PC-9 (cell line): ENCODE data around the gene PLXND1. TPM values are rescaled to one million over a fixed set of nuclear protein-coding genes. Genes with fewer than 3 reads are reported as not detected.

Experiments
- BruUV-seq: library from RNA; stranded (reverse); fragments of 400-500 nt; replicated peaks from 2 replicates; lab custom pipeline; 2021; lab: Mats Ljungman, UMichigan
- CTCF ChIA-PET: fragments of 300-600 bp; sonication (Branson Sonifier 250); formaldehyde crosslinking; loops from one replicate; lab custom pipeline; 2022; ENCODE audit warnings: antibody characterized with exemption; lab: Charles Lee
- POLR2A ChIA-PET: fragments of 300-600 bp; sonication (Branson Sonifier 250); formaldehyde crosslinking; loops from one replicate; lab custom pipeline; 2022; ENCODE audit warnings: antibody characterized with exemption; ENCODE audit not compliant: unreplicated experiment; lab: Charles Lee
- DNase-seq, 2 experiments: peaks; one replicate each; pipeline versions ENCODE4 v3.0.0 to v3.0.0-alpha.2; 2015 to 2022; ENCODE audit warnings: mixed read lengths in 1 of 2
- H2AFZ ChIP-seq: fragments of 200-600 bp; sonication (generic); 2 replicates; pipeline ENCODE4 v1.8.1; 2017; ENCODE audit warnings: antibody characterized with exemption
- H3F3A ChIP-seq: fragments of 200-600 bp; sonication (generic); 2 replicates; pipeline ENCODE4 v1.8.1; 2017; ENCODE audit warnings: antibody characterized with exemption, mild to moderate bottlenecking, low read depth; ENCODE audit not compliant: insufficient read depth
- H3K27ac ChIP-seq: fragments of 200-600 bp; sonication (generic); 2 replicates; pipeline ENCODE4 v1.6.1; 2016; ENCODE audit warnings: mixed run types
- H3K27me3 ChIP-seq: fragments of 200-600 bp; sonication (generic); 2 replicates; pipeline ENCODE4 v1.6.1; 2016; ENCODE audit warnings: low read depth, mixed run types; ENCODE audit not compliant: insufficient read depth
- H3K36me3 ChIP-seq: fragments of 200-600 bp; sonication (generic); 2 replicates; pipeline ENCODE4 v1.6.1; 2016; ENCODE audit warnings: low read depth, mixed run types
- H3K4me1 ChIP-seq: fragments of 200-600 bp; sonication (generic); replicated peaks from 2 replicates; pipeline ENCODE4 v1.6.1; 2016; ENCODE audit warnings: mixed run types; ENCODE audit not compliant: insufficient read depth
- H3K4me2 ChIP-seq: fragments of 200-600 bp; sonication (generic); 2 replicates; pipeline ENCODE4 v1.6.1; 2017; ENCODE audit warnings: mixed run types
- H3K4me3 ChIP-seq: fragments of 200-600 bp; sonication (generic); 2 replicates; pipeline ENCODE4 v1.6.1; 2016; ENCODE audit warnings: mixed run types
- H3K79me2 ChIP-seq: fragments of 200-600 bp; sonication (generic); 2 replicates; pipeline ENCODE4 v1.6.1; 2017; ENCODE audit warnings: low read depth, mixed run types
- H3K9me2 ChIP-seq: fragments of 200-600 bp; sonication (generic); 2 replicates; pipeline ENCODE4 v1.8.1; 2017; ENCODE audit warnings: mild to moderate bottlenecking; ENCODE audit not compliant: insufficient read depth
- H3K9me3 ChIP-seq: fragments of 200-600 bp; sonication (generic); 2 replicates; pipeline ENCODE4 v1.8.1; 2016; ENCODE audit warnings: low read depth; ENCODE audit not compliant: insufficient read depth
- H4K20me1 ChIP-seq: fragments of 200-600 bp; sonication (generic); 2 replicates; pipeline ENCODE4 v1.8.1; 2017; ENCODE audit not compliant: insufficient read depth
- EZH2 ChIP-seq: fragments of 200-600 bp; sonication (generic); IDR thresholded peaks from 2 replicates; pipeline ENCODE4 v1.8.0; 2017; ENCODE audit warnings: antibody characterized with exemption, low read depth
- intact Hi-C: fragments of 100-400 bp; cut with micrococcal nuclease; formaldehyde crosslinking; loops from one replicate; pipeline ENCODE4 v1.10.0; 2022; ENCODE audit not compliant: unreplicated experiment
- total RNA-seq: library from RNA; stranded (reverse); gene quantifications from 2 replicates; pipeline ENCODE4 v1.2.3, GENCODE V29; 2021
- TF ChIP-seq, protein P1 (sequence below): fragments of 200-600 bp; sonication (generic); conservative IDR thresholded peaks from 2 replicates; pipeline ENCODE4 v1.6.1; 2017; ENCODE audit warnings: mixed run types, antibody characterized with exemption, mild to moderate bottlenecking, moderate library complexity

Gene PLXND1
- total RNA-seq, 1 experiment from 2014 or later: 44.4 TPM

DNA sequence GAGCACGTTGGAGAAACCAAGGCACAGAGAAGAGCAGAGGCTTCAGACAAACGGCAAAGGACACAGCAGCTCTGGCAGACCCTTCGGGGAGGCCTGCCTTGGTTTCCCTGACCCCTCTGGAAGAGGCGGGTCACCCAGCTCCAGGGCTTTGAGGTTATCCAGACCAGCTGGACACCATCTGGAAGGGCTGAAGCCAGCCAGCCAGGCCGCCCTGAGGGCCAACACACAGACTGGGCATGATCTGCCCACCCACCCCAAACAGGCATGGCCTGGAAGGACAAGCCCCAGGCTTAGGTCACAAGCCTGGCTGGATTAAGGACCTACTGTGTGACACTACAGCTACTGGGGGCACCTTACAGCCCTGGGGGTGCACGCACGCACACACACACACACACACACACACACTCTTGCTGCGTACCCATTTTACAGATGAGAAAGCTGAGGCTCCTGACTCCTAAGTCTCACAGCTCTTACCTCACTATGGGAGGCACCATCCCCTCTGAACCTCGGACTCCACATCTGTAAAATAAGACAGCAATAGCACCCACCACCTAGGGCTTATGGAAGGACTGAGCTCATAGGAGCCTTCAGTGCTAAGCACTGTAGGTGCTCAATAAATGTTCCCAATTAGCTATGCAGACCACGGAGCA, 10.8 kb downstream of the PLXND1 start:
- intact Hi-C loops: no loop called here
- no TSS peak for BruUV-seq
- H3K4me1 ChIP-seq: no peaks in the 10 kb centered on the region
- no peaks in the 10 kb centered on the region for H3K79me2 ChIP-seq
- H3K9me2 ChIP-seq: no peaks in the 10 kb centered on the region
- no peak for DNase-seq
- no peaks in the 10 kb centered on the region for H3K9me3 ChIP-seq
- H3K4me3 ChIP-seq: no peak overlapping the region
- no peak overlapping the region for H3K4me2 ChIP-seq
- H4K20me1 ChIP-seq: no peaks in the 10 kb centered on the region
- no peak overlapping the region for H2AFZ ChIP-seq
- H3F3A ChIP-seq: no peaks in the 10 kb centered on the region; the same call in none of the 2 replicates
- TF ChIP-seq, protein P1, sequence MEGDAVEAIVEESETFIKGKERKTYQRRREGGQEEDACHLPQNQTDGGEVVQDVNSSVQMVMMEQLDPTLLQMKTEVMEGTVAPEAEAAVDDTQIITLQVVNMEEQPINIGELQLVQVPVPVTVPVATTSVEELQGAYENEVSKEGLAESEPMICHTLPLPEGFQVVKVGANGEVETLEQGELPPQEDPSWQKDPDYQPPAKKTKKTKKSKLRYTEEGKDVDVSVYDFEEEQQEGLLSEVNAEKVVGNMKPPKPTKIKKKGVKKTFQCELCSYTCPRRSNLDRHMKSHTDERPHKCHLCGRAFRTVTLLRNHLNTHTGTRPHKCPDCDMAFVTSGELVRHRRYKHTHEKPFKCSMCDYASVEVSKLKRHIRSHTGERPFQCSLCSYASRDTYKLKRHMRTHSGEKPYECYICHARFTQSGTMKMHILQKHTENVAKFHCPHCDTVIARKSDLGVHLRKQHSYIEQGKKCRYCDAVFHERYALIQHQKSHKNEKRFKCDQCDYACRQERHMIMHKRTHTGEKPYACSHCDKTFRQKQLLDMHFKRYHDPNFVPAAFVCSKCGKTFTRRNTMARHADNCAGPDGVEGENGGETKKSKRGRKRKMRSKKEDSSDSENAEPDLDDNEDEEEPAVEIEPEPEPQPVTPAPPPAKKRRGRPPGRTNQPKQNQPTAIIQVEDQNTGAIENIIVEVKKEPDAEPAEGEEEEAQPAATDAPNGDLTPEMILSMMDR: no peak
- TF ChIP-seq EZH2: no peak
- POLR2A ChIA-PET: interaction anchor here (0.7 to 1.3 kb wide), 2 partner anchors 31 to 105 kb away, joined by 3 to 10 read pairs; no protein-coding TSS in a partner anchor
- no peak overlapping the region for H3K27ac ChIP-seq
- no peaks in the 10 kb centered on the region for H3K27me3 ChIP-seq
- no peaks in the 10 kb centered on the region for H3K36me3 ChIP-seq
- CTCF ChIA-PET: interaction anchor here (0.5 to 0.7 kb wide), 3 partner anchors 49 to 95 kb away, joined by 3 to 6 read pairs (median 4); no protein-coding TSS in a partner anchor

- Histone ChIP-seq H3K9me2 (no peaks in the 10 kb centered on the region), H3F3A (no peaks in the 10 kb centered on the region; the same call in none of the 2 replicates), H3K9me3 (no peaks in the 10 kb centered on the region), H3K4me2 (no peak overlapping the region), H3K27ac (no peak overlapping the region), H3K27me3 (no peaks in the 10 kb centered on the region), H3K4me3 (no peak overlapping the region), H3K79me2 (no peaks in the 10 kb centered on the region), H2AFZ (no peak overlapping the region), H3K4me1 (no peaks in the 10 kb centered on the region), H3K36me3 (no peaks in the 10 kb centered on the region), H4K20me1 (no peaks in the 10 kb centered on the region)
- ChIA-PET CTCF (interaction anchor here (0.5 kb wide), 1 partner anchor 49 kb away, joined by 4 read pairs; no protein-coding TSS in a partner anchor), POLR2A (no interaction called here)
- BruUV-seq: no TSS peak
- DNase-seq: no peak
- TF ChIP-seq EZH2: no peak
- TF ChIP-seq, protein P1: no peak
- intact Hi-C loops: no loop called here
These were observed 11.5 kb downstream of the PLXND1 start for GRCh38 chr3:129594907-129595390.

GRCh38 chr3:129594409-129594808, 12.1 kb downstream of the PLXND1 start:
- Histone ChIP-seq H3K4me3 (no peak overlapping the region), H3K36me3 (no peaks in the 10 kb centered on the region), H2AFZ (no peak overlapping the region), H3K27me3 (no peaks in the 10 kb centered on the region), H3K79me2 (no peaks in the 10 kb centered on the region), H4K20me1 (no peaks in the 10 kb centered on the region), H3K9me3 (no peaks in the 10 kb centered on the region), H3K4me2 (no peak overlapping the region), H3K4me1 (no peaks in the 10 kb centered on the region), H3K9me2 (no peaks in the 10 kb centered on the region), H3F3A (no peaks in the 10 kb centered on the region; the same call in none of the 2 replicates), H3K27ac (no peak overlapping the region)
- POLR2A ChIA-PET: interaction anchor here (0.6 kb wide), 1 partner anchor 315 kb away, joined by 7 read pairs; no protein-coding TSS in a partner anchor
- TF ChIP-seq, protein P1: no peak
- TF ChIP-seq EZH2: no peak
- CTCF ChIA-PET: no interaction called here
- no peak for DNase-seq
- intact Hi-C loops: no loop called here
- BruUV-seq: no TSS peak
